Liver (tissue), 3 donors: ENCODE measurements around the gene TMEM218.

Source experiments
- CTCF ChIP-seq: fragments of 150-350 bp; IDR thresholded peaks from 2 replicates; pipeline ENCODE4 v1.5.1; 2017; ENCODE audit warnings: improper control_type of control experiment, low read depth, low read length; ENCODE audit not compliant: missing input control
- JUND ChIP-seq, 2 donors: IDR thresholded peaks; 2 replicates each; pipeline ENCODE4 v1.6.1; 2016; ENCODE audit warnings: antibody characterized with exemption in 2 of 2
- YY1 ChIP-seq: IDR thresholded peaks from 2 replicates; pipeline ENCODE4 v1.6.1; 2016; ENCODE audit warnings: antibody characterized with exemption, mild to moderate bottlenecking
- TF ChIP-seq, protein P1 (sequence below): IDR thresholded peaks from 2 replicates; pipeline ENCODE4 v1.6.1; 2016; ENCODE audit warnings: antibody characterized with exemption, mild to moderate bottlenecking
- donor health status: healthy.
- donor health status: healthy.

GRCh38 chr11:125157118-125157733 lies 45.8 kb upstream of the TMEM218 start:
- TF ChIP-seq CTCF: no peak
- no peak for TF ChIP-seq YY1
- TF ChIP-seq JUND (IDR thresholded peaks at IDR 0.05): no peak
- TF ChIP-seq, protein P1, sequence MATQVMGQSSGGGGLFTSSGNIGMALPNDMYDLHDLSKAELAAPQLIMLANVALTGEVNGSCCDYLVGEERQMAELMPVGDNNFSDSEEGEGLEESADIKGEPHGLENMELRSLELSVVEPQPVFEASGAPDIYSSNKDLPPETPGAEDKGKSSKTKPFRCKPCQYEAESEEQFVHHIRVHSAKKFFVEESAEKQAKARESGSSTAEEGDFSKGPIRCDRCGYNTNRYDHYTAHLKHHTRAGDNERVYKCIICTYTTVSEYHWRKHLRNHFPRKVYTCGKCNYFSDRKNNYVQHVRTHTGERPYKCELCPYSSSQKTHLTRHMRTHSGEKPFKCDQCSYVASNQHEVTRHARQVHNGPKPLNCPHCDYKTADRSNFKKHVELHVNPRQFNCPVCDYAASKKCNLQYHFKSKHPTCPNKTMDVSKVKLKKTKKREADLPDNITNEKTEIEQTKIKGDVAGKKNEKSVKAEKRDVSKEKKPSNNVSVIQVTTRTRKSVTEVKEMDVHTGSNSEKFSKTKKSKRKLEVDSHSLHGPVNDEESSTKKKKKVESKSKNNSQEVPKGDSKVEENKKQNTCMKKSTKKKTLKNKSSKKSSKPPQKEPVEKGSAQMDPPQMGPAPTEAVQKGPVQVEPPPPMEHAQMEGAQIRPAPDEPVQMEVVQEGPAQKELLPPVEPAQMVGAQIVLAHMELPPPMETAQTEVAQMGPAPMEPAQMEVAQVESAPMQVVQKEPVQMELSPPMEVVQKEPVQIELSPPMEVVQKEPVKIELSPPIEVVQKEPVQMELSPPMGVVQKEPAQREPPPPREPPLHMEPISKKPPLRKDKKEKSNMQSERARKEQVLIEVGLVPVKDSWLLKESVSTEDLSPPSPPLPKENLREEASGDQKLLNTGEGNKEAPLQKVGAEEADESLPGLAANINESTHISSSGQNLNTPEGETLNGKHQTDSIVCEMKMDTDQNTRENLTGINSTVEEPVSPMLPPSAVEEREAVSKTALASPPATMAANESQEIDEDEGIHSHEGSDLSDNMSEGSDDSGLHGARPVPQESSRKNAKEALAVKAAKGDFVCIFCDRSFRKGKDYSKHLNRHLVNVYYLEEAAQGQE: no peak
